Inflammatory macrophage (primary cell): ENCODE data around the gene CEP290.

Source experiments
- DNase-seq, 2 donors: peaks; one replicate each; pipeline ENCODE4 v3.0.0-alpha.2; 2020 to 2022
- total RNA-seq, 18 experiments: gene quantifications; one replicate each; lab custom pipeline; 2026; ENCODE audit warnings: mixed read lengths in 6 of 18, inconsistent platforms in 2 of 18; lab: John Stamatoyannopoulos, UW

The CEP290 gene, protein sequence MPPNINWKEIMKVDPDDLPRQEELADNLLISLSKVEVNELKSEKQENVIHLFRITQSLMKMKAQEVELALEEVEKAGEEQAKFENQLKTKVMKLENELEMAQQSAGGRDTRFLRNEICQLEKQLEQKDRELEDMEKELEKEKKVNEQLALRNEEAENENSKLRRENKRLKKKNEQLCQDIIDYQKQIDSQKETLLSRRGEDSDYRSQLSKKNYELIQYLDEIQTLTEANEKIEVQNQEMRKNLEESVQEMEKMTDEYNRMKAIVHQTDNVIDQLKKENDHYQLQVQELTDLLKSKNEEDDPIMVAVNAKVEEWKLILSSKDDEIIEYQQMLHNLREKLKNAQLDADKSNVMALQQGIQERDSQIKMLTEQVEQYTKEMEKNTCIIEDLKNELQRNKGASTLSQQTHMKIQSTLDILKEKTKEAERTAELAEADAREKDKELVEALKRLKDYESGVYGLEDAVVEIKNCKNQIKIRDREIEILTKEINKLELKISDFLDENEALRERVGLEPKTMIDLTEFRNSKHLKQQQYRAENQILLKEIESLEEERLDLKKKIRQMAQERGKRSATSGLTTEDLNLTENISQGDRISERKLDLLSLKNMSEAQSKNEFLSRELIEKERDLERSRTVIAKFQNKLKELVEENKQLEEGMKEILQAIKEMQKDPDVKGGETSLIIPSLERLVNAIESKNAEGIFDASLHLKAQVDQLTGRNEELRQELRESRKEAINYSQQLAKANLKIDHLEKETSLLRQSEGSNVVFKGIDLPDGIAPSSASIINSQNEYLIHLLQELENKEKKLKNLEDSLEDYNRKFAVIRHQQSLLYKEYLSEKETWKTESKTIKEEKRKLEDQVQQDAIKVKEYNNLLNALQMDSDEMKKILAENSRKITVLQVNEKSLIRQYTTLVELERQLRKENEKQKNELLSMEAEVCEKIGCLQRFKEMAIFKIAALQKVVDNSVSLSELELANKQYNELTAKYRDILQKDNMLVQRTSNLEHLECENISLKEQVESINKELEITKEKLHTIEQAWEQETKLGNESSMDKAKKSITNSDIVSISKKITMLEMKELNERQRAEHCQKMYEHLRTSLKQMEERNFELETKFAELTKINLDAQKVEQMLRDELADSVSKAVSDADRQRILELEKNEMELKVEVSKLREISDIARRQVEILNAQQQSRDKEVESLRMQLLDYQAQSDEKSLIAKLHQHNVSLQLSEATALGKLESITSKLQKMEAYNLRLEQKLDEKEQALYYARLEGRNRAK (N-terminal part only)
- 5.7 to 38.2 (median 18.3) reads per million in 18 experiments for total RNA-seq

DNA sequence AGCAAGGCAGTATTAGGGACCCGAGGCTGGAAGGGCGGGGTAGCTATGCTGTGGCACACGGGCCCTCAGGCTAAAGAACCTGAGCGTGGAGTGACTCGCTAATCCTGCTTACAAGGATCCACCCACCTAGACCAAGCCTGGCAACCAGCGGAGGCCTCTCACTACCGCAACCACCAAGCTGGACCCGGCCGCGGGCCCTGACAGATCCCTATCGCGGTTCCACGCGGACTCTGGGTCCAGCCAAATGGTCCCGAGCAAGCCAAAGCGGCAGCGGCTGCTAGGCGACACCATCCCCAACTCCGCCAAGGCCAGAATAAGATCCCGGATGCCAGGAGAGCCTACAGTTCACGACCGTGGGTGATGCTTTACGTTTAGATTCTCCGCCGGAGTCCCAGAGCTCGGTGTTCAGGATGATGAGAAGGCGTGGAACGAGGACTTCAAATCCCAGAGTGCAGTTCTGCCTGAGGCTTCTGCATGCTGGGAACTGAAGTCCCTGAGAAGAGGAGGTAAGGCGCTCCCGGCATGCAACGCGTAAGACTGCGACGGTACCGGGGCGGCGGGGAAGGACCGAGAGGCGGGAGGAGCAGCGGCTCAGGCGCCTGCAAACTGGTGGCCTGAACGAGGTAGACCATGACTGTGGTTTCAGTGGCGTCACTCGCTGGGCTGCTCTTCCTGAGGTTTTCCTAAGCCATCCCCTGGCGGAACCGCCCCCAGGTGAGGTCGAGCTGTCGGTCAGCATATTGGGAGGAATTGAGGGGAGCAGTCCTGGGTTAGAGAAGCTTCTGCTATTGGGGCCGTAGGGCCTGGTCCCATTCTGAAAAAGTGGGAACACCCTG lies at the start of gene CEP290, which contains the start of gene TMTC3:
TSS of gene CEP290 (minus strand) at position 315 of the 836 bp plus-strand sequence. CDS start 781 bp downstream, outside the sequence.
TSS of gene TMTC3 (plus strand) at position 534 of the 836 bp plus-strand sequence. CDS start 6,009 bp downstream, outside the sequence.
- DNase-seq, result peak; percentile 99

DNA sequence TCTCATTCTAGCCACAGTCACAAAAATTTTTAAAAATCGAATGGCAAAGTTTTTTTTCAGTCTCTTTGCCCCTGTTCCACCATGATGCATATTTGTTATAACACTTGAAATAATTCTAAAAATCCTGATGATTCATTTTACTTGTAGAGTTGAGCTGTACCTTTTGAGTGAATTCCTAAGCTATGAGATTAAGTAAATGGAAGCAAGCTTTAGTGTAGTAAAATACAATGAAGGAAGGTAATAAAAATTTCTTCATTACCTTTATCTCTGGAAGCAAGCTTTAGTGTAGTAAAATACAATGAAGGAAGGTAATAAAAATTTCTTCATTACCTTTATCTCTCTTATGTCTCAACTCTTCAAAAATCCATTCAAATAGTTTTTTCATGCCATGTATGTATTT lies 46.3 kb upstream of the CEP290 start:
- DNase-seq, result no peak

DNA sequence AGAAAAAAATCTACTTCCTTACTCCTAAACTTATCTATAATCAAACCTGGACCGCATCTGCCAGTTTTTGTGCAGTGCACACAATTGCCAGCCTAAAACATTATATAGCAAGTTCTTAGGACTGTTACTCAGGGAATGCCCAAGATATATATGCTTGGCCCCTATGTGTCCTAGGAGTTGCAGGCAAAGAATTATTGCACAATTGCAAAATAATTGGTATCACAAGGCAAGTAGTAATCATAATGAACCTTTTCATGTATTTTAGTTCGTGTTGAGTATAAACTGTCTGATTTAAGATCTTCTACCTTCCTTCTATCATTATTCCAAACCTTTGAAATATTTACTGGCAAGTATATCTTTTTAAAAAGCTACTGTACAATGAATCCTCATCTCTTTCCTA lies 45.7 kb upstream of the CEP290 start:
- DNase-seq, result no peak

DNA sequence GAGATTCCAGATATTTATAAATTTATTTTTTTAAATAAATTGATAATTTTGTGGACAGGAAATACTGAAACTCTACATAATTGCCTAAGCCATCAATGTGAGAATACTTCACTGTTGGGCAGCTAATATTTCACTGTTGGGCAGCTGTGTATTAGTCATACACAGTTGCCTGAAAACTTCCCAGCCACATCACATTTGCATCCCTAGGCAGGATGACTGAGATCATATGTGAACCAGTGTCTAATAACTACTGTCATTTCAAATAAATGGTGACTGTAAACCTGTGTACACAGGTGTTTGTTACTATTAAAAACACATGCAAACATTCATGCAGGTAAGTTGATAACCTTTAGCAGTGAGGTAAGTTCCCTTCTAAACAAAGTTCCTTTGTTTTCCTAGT lies 44.1 kb upstream of the CEP290 start:
- DNase-seq, result no peak

DNA sequence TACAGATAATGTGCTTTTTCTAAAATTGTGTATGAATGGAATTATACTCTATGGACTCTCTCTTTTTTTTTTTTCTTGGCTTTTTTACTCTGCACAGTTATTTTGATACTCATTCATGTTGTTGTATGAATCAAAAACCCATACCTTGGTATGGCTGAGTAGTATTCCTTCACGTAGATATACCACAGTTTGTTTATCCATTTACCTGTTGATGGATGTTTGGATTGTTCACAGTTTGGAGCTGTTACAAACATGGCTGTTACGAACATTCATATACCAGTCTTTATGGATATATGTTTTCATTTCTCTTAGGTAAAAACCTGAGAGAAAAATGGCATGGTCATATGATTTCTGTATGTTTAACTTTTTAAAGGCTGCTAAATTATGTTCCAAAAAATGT lies 43.4 kb upstream of the CEP290 start:
- no peak for DNase-seq

DNA sequence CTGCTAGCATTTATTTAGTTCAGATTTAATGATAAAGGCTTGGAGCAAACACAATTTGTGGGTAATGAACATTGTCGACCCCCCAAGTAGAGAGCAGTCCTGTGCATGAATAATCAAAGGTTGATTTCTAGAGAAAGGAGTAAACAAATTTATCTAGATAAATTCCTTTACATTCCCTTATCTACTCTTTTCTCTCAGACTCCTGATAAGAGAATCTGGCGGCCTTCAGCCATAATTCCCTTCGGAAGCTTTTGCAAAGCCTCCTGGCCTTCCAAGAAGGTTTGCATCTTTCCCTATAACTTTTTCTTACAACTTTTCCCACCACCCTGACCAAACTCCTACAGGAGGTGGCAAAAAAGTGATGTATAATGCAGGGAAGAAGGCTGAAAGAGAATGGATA lies 42.3 kb upstream of the CEP290 start:
- no peak for DNase-seq

DNA sequence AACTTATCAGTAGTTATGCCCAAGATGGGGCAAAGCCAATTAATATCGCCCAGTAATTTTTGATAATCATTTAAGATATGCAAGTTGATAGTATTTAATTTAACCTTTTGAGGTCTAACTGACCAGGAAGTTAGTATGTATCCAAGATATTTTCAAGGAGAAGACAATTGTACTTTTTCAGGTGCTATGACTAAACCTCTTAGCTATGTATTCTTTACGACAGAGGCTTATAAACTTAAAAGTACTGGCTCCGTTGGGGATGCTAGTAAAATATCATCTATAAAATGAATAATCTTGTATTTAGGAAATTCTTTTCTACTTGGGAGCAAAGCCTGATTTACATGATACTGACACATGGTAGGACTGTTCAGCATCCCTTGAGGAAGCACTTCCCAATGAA lies 40.5 kb upstream of the CEP290 start:
- DNase-seq, result no peak

DNA sequence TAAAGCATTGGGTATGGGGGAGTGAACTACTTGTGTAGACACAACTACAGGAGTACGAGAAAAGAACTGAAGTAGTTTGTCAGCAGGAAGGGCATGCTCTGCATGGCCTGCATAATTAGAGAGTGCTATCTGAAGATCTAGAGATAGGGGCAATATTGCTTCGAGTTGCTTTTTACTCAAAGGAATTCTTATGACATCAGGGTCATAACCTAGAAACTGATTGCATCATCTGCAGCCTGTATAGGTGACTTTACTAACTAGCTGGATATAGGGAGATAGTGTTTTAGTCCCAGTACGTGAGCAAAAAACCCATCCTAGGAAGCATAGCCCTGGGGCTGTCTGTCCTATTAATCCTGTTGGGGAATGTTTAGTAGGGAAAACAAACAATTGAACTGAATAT lies 40.0 kb upstream of the CEP290 start:
- no peak for DNase-seq

DNA sequence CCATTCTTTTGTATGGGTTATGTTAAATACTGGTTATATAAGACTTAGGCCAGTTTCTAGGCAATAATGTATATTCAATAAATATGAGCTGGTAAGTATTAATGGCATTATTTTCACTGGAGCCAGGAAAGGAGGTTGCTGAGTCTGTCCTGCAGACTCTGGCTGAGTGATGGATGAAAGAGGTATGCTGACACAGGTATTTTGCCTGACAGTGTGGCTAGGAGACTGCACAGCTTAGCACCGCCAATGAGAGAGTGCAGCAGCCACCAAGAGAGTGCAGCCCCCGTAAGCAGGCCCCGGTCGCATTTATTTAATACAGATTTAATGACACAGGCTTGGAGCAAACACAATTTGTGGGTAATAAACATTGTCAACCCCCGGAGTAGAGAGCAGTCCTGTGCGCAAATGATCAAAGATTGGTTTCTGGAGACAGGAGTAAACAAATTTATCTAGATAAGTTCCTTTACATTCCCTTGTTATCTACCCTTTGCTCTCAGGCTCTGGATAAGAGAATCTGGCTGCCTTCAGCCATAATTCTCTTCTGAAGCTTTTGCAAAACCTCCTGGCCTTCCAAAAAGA lies 37.6 kb upstream of the CEP290 start:
- DNase-seq, result no peak

DNA sequence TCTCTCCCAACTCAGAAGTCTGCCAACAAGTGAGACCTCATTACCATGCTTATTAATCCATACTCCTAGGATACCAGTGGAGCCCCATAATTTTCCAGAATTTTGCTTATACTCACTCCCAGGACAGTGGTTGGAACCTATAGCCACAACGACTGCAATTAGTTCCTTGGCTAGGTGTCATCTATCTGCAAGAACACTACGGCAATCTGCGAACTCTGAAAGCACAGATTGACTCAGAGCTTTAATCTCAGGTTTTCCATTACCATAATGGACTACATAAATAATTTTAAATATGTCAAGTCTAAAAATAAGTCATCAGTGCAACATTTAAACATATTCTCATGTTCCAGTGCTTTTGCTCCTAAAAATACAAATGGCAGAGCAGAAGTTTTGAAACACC lies 33.7 kb upstream of the CEP290 start:
- DNase-seq, result no peak

DNA sequence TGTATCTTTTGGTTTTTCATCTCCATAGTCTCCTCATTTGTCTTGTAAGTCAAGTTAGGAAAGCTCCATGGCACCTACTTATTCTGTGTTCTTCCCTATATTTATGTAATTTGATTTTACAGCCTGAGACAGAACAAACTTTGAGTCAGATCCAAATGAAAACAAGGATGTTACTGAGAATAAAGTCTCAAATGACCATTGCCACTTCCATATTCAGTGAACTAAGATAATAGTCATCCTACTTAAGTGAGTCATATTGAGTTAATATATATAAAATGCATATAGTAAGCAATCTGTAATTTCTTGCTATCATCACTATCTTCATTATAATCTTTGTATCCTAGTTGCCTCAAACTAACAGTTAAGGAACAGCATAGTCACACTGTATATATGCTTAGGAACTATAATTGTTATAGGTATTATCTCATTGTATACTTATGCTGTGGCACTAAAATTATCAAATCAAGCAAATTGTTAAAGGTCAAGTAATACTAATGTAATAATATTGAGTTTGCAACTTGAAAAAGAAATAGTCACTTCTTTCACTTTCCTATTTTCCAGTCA lies 31.0 kb upstream of the CEP290 start:
- no peak for DNase-seq

DNA sequence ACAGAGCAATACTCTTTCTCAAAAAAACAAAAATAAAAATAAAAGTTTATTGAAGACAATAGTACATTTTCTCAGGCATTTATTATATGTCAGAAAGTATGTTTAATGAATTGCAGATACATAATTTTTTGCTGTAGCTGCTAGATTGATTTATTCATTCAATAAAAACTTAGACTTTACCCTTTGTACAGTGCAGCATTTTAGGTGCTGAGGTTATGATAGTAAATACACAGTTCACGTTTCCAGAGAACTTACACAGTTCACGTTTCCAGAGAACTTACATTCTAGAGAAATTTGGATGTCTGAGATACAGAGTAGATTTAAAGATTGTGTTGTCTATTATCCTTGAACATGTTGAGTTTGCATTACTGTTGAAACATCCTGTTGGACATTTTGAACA lies 25.5 kb upstream of the CEP290 start:
- DNase-seq, result no peak

DNA sequence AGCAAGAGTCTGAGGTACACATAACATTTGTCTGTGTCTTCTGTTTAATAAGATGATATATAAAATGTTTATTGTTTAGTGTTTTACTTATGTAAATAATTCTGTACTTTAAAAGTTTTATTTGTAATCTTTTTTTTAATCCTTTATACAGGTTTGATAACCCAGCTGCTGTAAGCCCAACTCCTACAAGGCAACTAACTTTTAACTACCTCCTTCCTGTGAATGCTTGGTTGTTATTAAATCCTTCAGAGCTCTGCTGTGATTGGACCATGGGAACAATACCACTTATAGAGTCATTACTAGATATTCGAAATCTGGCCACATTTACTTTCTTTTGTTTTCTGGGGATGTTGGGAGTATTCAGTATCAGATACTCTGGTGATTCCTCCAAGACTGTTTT lies 24.3 kb upstream of the CEP290 start:
- no peak for DNase-seq

DNA sequence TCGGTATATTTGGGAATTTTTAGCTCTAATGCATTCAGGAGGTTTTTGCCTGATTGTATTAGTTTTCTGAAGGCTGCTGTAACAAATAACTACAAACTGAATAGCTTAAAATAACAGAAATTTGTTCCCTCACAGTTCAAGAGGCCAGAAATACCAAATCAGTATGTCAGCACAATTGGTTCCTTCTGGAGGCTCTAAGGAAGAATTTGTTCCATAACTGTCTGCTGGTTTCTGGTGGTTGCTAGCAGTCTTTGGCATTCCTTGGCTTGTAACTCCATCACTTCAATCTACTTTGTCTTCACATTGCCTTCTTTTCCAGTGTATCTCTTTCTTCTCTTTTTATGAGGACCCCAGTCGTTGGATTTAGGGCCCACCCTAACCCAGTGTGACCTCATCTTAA lies 21.5 kb upstream of the CEP290 start:
- DNase-seq, result no peak

DNA sequence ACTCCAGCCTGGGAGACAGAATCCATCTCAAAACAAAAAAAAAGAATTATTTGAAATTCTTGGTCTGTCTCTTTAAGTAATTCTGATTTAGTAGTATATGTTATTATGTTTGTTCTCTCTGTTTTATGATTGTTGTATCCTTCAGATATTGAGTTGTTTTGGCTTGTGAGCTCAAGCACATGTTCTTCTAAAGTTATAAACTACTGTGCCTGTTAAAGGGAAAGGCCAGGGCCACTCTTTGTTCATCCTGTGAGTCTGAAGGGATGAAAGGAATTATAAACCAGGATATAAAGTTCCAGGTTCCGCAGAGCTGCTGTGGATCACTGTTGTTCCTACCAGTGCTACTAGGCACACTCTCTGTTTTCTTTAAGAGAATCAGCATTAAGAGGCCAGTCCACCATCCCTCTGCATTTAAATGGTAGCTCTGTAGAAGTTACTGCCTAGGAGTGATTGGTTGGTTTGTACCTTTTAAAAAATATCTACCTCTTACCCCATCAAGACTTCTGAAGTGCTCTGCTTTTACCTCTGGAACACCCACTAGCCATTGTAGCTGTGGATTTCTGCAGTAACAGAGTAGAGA lies 14.3 kb upstream of the CEP290 start:
- DNase-seq, result no peak

DNA sequence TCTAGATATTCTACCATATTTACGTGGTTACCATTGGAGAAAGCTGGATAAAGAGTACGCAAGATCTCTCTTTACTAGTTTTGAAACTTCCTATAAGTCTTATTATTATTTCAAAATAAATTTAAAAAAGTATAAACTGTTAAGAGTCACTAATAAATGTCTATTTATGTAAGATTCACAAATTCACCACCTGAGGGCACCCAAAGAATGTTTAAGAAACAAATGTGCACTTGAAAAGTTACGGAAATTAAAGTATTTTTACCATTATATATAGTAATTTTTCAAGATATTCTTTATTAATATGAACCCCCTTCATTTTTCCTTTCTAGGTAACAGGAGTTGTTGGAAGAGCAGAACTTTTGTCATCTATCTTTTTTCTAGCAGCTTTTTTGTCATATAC lies 12.1 kb upstream of the CEP290 start:
- DNase-seq, result peak in 1 of 2 donors; percentile 12

DNA sequence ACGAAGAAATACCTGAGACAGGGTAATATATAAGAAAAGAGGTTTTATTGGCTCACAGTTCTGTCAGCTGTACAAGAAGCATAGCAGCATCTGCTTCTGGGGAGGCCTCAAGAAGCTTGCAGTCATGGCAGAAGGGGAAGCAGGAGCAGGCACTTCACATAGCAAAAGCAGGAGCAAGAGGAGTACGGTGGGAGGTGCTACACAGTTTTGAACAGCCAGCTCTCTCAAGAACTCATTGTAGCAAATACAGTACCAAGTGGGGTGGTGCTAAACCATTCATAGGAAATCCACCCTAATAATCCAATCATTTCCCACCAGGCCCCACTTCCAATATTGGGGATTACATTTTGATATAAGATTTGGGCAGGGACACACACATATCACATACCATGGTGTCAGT lies 8.2 kb upstream of the CEP290 start:
- no peak for DNase-seq

DNA sequence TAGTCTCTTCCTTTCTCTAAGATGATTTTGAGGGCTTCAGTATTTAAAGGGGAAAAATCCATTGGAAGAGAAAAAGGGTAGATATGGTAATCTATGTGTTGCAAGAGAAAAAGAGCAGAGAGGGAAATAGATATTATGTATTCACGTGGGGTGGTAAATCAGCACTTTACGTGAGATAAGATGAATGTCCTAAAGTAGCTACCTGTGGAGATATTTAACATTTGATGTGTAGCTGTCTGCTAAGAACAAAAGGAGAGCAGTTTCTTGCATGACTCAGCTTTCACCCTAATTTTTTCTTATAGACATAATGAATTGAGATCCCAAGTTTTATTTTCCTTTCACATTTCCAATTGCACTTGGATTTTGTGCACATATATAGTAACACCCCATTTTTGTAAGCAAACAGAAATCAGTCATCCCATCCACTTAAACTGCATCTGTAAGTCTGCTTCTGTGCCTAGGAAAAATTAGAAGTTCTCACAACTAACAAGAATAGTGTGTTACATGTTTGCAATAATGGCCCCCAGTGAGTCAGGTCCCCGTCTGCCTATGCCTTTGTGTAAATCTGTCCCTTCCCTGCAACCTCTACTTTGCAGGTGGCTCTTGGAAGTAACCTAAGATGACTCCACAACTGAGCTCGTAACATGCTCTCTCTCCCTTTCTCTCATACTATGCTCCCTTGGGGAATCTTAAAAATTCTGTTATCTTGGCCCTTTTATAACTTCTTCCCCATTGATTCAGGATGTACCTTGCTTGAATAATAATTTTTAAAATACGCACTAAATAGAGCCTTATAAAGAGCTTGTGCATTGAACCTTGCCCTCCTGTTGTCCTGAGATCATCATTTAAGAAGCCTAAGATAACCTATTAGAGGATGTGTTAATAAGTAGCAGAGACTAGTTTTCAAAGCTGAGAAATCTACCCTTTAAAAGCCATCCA lies 3.9 kb upstream of the CEP290 start:
- DNase-seq, result no peak
